WTC11 (cell line): ENCODE data around the gene CATSPERB. TPM values are rescaled to one million over a fixed set of nuclear protein-coding genes. Genes with fewer than 3 reads are reported as not detected.

Source experiments
- ATAC-seq: fragments of 200-7000 bp; cut with Tn5 transposase; 2 replicates; pipeline ENCODE4 v1.10.0; 2021; ENCODE audit warnings: mild to moderate bottlenecking, moderate library complexity
- CTCF ChIA-PET: fragments of 300-600 bp; sonication (Branson Sonifier 250); formaldehyde crosslinking; loops from one replicate; lab custom pipeline; 2021; ENCODE audit warnings: antibody characterized with exemption; lab: Charles Lee
- POLR2A ChIA-PET: fragments of 350-600 bp; sonication (Branson Sonifier 250); formaldehyde crosslinking; loops from one replicate; lab custom pipeline; 2021; ENCODE audit warnings: antibody characterized with exemption; lab: Charles Lee
- DNase-seq: peaks from one replicate; pipeline ENCODE4 v3.0.0; 2021; ENCODE audit warnings: low spot score
- H3K27ac Mint-ChIP-seq: 2 replicates; pipeline ENCODE4 v1.8.0; 2021; ENCODE audit warnings: mixed read lengths
- H3K27me3 Mint-ChIP-seq: 2 replicates; pipeline ENCODE4 v1.8.0; 2021; ENCODE audit warnings: low read depth, mild to moderate bottlenecking, moderate library complexity, mixed read lengths
- H3K36me3 Mint-ChIP-seq: 2 replicates; pipeline ENCODE4 v1.8.0; 2021; ENCODE audit warnings: mixed read lengths
- H3K4me1 Mint-ChIP-seq: 2 replicates; pipeline ENCODE4 v1.8.0; 2022; ENCODE audit warnings: mixed read lengths
- H3K4me3 Mint-ChIP-seq: 2 replicates; pipeline ENCODE4 v1.8.0; 2021; ENCODE audit warnings: mild to moderate bottlenecking, moderate library complexity, mixed read lengths
- H3K9me3 Mint-ChIP-seq: 2 replicates; pipeline ENCODE4 v1.8.0; 2021; ENCODE audit warnings: mixed read lengths
- CBFB ChIP-seq: sonication (generic); formaldehyde crosslinking; IDR thresholded peaks from 2 replicates; pipeline ENCODE4 v1.8.1; 2022; ENCODE audit warnings: mild to moderate bottlenecking, low read depth, missing genetic modification reagents
- CREB1 ChIP-seq: sonication (generic); formaldehyde crosslinking; IDR thresholded peaks from 2 replicates; pipeline ENCODE4 v1.8.0; 2023; ENCODE audit warnings: mild to moderate bottlenecking, missing genetic modification reagents
- ETV6 ChIP-seq: sonication (generic); formaldehyde crosslinking; IDR thresholded peaks from 2 replicates; pipeline ENCODE4 v1.8.1; 2022; ENCODE audit warnings: mild to moderate bottlenecking, missing genetic modification reagents
- FOXJ3 ChIP-seq: sonication (generic); formaldehyde crosslinking; IDR thresholded peaks from 2 replicates; pipeline ENCODE4 v1.9.0; 2021; ENCODE audit warnings: missing genetic modification reagents, mild to moderate bottlenecking, borderline replicate concordance
- IRF2 ChIP-seq: sonication (generic); formaldehyde crosslinking; IDR thresholded peaks from 2 replicates; pipeline ENCODE4 v1.8.0; 2022; ENCODE audit warnings: low read depth, missing genetic modification reagents, borderline replicate concordance
- JUN ChIP-seq: sonication (generic); formaldehyde crosslinking; IDR thresholded peaks from 2 replicates; pipeline ENCODE4 v1.8.0; 2023; ENCODE audit warnings: mild to moderate bottlenecking, missing genetic modification reagents
- NFATC4 ChIP-seq: fragments of 250-450 bp; sonication (Bioruptor Pico); IDR thresholded peaks from 2 replicates; pipeline ENCODE4 v1.9.0; 2021; ENCODE audit warnings: mild to moderate bottlenecking
- NR2C2 ChIP-seq: sonication (generic); formaldehyde crosslinking; IDR thresholded peaks from 2 replicates; pipeline ENCODE4 v1.8.0; 2022; ENCODE audit warnings: mild to moderate bottlenecking, missing genetic modification reagents
- NR3C1 ChIP-seq: sonication (generic); formaldehyde crosslinking; conservative IDR thresholded peaks from 2 replicates; pipeline ENCODE4 v1.8.1; 2023; ENCODE audit warnings: low read depth, mild to moderate bottlenecking, missing genetic modification reagents
- SMAD3 ChIP-seq: sonication (generic); formaldehyde crosslinking; IDR thresholded peaks from 2 replicates; pipeline ENCODE4 v1.8.0; 2022; ENCODE audit warnings: missing genetic modification reagents, mild to moderate bottlenecking, borderline replicate concordance
- SMAD4 ChIP-seq: sonication (generic); formaldehyde crosslinking; IDR thresholded peaks from 2 replicates; pipeline ENCODE4 v1.8.0; 2022; ENCODE audit warnings: mild to moderate bottlenecking, missing genetic modification reagents
- SP1 ChIP-seq: sonication (generic); formaldehyde crosslinking; conservative IDR thresholded peaks from 2 replicates; pipeline ENCODE4 v1.8.1; 2022; ENCODE audit warnings: missing genetic modification reagents
- TEAD4 ChIP-seq: sonication (generic); formaldehyde crosslinking; IDR thresholded peaks from 2 replicates; pipeline ENCODE4 v1.8.0; 2022; ENCODE audit warnings: mild to moderate bottlenecking, missing genetic modification reagents
- ZBTB21 ChIP-seq: sonication (generic); formaldehyde crosslinking; IDR thresholded peaks from 2 replicates; pipeline ENCODE4 v1.8.1; 2023; ENCODE audit warnings: mild to moderate bottlenecking, missing genetic modification reagents, borderline replicate concordance
- ZNF138 ChIP-seq: sonication (generic); formaldehyde crosslinking; conservative IDR thresholded peaks from 2 replicates; pipeline ENCODE4 v1.8.1; 2022; ENCODE audit warnings: mild to moderate bottlenecking, moderate library complexity, missing genetic modification reagents
- ZNF263 ChIP-seq: sonication (generic); formaldehyde crosslinking; IDR thresholded peaks from 2 replicates; pipeline ENCODE4 v1.8.1; 2022; ENCODE audit warnings: low read depth, mild to moderate bottlenecking, moderate library complexity, missing genetic modification reagents
- ZNF423 ChIP-seq: fragments of 250-450 bp; sonication (Bioruptor Pico); IDR thresholded peaks from 2 replicates; pipeline ENCODE4 v2.1.2; 2022; ENCODE audit warnings: mild to moderate bottlenecking, moderate library complexity
- total RNA-seq: library from RNA; stranded (reverse); gene quantifications from 3 replicates; pipeline ENCODE4 v1.2.3, GENCODE V29; 2021
- TF ChIP-seq, protein P1 (sequence below): sonication (generic); formaldehyde crosslinking; IDR thresholded peaks from 2 replicates; pipeline ENCODE4 v1.8.0; 2022; ENCODE audit warnings: mild to moderate bottlenecking, missing genetic modification reagents
- TF ChIP-seq, protein P2 (sequence below): fragments of 250-450 bp; sonication (Bioruptor Pico); IDR thresholded peaks from 2 replicates; pipeline ENCODE4 v1.8.0; 2021; ENCODE audit warnings: mild to moderate bottlenecking
- TF ChIP-seq, protein P3 (sequence below): sonication (generic); formaldehyde crosslinking; IDR thresholded peaks from 2 replicates; pipeline ENCODE4 v1.8.0; 2022; ENCODE audit warnings: mild to moderate bottlenecking, missing genetic modification reagents
- TF ChIP-seq, protein P4 (sequence below): sonication (generic); formaldehyde crosslinking; IDR thresholded peaks from 2 replicates; pipeline ENCODE4 v1.8.0; 2022; ENCODE audit warnings: mild to moderate bottlenecking, missing genetic modification reagents
- TF ChIP-seq, protein P5 (sequence below): sonication (generic); formaldehyde crosslinking; IDR thresholded peaks from 2 replicates; pipeline ENCODE4 v1.8.1; 2023; ENCODE audit warnings: mild to moderate bottlenecking, missing genetic modification reagents, moderate library complexity

CATSPERB gene
- total RNA-seq, 1 experiment from 2014 or later = 0.11 TPM

DNA sequence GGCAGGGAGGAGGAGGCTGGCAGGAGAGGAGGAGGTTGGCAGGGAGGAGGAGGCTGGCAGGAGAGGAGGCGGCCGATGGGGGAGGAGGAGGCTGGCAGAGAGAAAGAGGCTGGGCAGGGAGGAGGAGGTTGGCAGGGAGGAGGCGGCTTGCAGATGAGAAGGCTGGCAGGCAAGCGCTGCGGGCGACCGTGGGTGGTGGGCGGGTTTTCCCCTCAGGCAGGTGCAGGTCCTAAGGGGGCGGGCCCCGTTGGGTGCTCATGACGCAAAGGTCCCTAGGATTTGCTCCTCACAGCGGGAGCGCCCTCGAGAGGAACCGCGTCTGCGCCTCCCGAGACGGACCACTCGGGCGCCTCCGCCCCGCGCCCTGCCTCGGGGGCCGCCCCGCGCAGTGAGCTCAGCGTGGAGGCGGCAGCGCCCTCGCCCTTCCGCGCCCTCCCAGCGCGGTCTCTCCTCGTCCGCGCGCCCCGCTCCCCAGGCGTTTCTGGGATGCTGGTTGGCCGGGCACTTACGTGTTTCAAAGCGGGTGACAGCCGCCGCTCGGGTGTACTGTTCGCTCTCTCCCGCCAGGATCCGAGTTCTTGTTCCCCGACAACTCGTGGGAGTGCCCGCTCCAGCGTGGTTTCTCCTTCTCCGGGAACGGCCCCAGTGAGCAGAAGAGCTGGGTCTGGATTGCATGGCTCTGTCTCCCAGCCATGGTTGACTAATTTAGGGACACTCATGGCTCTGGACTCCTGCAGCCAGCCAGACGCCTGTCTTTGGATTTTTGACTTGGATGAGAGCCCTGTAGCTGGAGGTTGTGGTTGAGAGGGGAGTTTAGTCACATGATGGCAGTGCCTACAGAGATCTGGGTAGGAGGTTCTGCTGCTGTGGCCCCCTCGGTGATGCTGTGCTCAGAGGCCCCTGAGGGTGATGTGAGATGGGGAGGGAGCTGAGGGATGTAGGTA, 157.7 kb downstream of the CATSPERB start:
- Mint-ChIP-seq H3K27ac (no peak overlapping the region), H3K27me3 (peaks cover 89% of the 10 kb centered on the region), H3K36me3 (peaks cover 21% of the 10 kb centered on the region), H3K4me1 (peaks cover 7% of the 10 kb centered on the region), H3K9me3 (peaks cover 36% of the 10 kb centered on the region), H3K4me3 (peak overlapping the region; percentile 79)
- ChIA-PET POLR2A (interaction anchor here (0.5 kb wide), 1 partner anchor 328 kb away, joined by 3 read pairs; no protein-coding TSS in a partner anchor), CTCF (interaction anchor here (0.7 to 0.9 kb wide), 2 partner anchors 309 to 337 kb away, joined by 3 to 4 read pairs; no protein-coding TSS in a partner anchor)
- TF ChIP-seq, protein P1, sequence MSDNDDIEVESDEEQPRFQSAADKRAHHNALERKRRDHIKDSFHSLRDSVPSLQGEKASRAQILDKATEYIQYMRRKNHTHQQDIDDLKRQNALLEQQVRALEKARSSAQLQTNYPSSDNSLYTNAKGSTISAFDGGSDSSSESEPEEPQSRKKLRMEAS (CRISPR knock-in tag) = no peak
- TF ChIP-seq CREB1 (CRISPR knock-in tag) = no peak
- TF ChIP-seq, protein P2, sequence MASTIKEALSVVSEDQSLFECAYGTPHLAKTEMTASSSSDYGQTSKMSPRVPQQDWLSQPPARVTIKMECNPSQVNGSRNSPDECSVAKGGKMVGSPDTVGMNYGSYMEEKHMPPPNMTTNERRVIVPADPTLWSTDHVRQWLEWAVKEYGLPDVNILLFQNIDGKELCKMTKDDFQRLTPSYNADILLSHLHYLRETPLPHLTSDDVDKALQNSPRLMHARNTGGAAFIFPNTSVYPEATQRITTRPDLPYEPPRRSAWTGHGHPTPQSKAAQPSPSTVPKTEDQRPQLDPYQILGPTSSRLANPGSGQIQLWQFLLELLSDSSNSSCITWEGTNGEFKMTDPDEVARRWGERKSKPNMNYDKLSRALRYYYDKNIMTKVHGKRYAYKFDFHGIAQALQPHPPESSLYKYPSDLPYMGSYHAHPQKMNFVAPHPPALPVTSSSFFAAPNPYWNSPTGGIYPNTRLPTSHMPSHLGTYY (CRISPR knock-in tag) = no peak
- no peak for TF ChIP-seq SMAD4 (CRISPR knock-in tag)
- TF ChIP-seq FOXJ3 (CRISPR knock-in tag) = no peak
- no peak for TF ChIP-seq SMAD3 (CRISPR knock-in tag)
- no peak for TF ChIP-seq NR3C1 (CRISPR knock-in tag)
- TF ChIP-seq TEAD4 (CRISPR knock-in tag) = no peak
- no peak for TF ChIP-seq IRF2 (CRISPR knock-in tag)
- TF ChIP-seq, protein P3, sequence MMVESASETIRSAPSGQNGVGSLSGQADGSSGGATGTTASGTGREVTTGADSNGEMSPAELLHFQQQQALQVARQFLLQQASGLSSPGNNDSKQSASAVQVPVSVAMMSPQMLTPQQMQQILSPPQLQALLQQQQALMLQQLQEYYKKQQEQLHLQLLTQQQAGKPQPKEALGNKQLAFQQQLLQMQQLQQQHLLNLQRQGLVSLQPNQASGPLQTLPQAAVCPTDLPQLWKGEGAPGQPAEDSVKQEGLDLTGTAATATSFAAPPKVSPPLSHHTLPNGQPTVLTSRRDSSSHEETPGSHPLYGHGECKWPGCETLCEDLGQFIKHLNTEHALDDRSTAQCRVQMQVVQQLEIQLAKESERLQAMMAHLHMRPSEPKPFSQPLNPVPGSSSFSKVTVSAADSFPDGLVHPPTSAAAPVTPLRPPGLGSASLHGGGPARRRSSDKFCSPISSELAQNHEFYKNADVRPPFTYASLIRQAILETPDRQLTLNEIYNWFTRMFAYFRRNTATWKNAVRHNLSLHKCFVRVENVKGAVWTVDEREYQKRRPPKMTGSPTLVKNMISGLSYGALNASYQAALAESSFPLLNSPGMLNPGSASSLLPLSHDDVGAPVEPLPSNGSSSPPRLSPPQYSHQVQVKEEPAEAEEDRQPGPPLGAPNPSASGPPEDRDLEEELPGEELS (CRISPR knock-in tag) = no peak
- TF ChIP-seq ZNF423 = peak; percentile 73; the same call in 1 of the 2 replicates
- no peak for TF ChIP-seq NFATC4 (CRISPR knock-in tag)
- no peak for TF ChIP-seq CBFB
- TF ChIP-seq ZNF263 (CRISPR knock-in tag) = peak; percentile 22; the same call in 1 of the 2 replicates
- no peak for TF ChIP-seq ETV6
- no peak for TF ChIP-seq ZBTB21 (CRISPR knock-in tag)
- TF ChIP-seq, protein P4, sequence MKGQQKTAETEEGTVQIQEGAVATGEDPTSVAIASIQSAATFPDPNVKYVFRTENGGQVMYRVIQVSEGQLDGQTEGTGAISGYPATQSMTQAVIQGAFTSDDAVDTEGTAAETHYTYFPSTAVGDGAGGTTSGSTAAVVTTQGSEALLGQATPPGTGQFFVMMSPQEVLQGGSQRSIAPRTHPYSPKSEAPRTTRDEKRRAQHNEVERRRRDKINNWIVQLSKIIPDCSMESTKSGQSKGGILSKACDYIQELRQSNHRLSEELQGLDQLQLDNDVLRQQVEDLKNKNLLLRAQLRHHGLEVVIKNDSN (CRISPR knock-in tag) = no peak
- TF ChIP-seq SP1 (CRISPR knock-in tag) = no peak
- TF ChIP-seq JUN = no peak
- TF ChIP-seq ZNF138 = no peak
- TF ChIP-seq, protein P5, sequence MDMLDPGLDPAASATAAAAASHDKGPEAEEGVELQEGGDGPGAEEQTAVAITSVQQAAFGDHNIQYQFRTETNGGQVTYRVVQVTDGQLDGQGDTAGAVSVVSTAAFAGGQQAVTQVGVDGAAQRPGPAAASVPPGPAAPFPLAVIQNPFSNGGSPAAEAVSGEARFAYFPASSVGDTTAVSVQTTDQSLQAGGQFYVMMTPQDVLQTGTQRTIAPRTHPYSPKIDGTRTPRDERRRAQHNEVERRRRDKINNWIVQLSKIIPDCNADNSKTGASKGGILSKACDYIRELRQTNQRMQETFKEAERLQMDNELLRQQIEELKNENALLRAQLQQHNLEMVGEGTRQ (CRISPR knock-in tag) = peak; percentile 41; the same call in 1 of the 2 replicates
- TF ChIP-seq NR2C2 (CRISPR knock-in tag) = no peak
- peak; percentile 77 for ATAC-seq
- peak; percentile 42 for DNase-seq
